ENCODE results near the gene TUT7.
"Not testable (repeated sequence)": the region's sequence is repeated elsewhere in the genome, so short reads cannot be mapped to it uniquely, and the experiment has no call there.

Gene TUT7, protein sequence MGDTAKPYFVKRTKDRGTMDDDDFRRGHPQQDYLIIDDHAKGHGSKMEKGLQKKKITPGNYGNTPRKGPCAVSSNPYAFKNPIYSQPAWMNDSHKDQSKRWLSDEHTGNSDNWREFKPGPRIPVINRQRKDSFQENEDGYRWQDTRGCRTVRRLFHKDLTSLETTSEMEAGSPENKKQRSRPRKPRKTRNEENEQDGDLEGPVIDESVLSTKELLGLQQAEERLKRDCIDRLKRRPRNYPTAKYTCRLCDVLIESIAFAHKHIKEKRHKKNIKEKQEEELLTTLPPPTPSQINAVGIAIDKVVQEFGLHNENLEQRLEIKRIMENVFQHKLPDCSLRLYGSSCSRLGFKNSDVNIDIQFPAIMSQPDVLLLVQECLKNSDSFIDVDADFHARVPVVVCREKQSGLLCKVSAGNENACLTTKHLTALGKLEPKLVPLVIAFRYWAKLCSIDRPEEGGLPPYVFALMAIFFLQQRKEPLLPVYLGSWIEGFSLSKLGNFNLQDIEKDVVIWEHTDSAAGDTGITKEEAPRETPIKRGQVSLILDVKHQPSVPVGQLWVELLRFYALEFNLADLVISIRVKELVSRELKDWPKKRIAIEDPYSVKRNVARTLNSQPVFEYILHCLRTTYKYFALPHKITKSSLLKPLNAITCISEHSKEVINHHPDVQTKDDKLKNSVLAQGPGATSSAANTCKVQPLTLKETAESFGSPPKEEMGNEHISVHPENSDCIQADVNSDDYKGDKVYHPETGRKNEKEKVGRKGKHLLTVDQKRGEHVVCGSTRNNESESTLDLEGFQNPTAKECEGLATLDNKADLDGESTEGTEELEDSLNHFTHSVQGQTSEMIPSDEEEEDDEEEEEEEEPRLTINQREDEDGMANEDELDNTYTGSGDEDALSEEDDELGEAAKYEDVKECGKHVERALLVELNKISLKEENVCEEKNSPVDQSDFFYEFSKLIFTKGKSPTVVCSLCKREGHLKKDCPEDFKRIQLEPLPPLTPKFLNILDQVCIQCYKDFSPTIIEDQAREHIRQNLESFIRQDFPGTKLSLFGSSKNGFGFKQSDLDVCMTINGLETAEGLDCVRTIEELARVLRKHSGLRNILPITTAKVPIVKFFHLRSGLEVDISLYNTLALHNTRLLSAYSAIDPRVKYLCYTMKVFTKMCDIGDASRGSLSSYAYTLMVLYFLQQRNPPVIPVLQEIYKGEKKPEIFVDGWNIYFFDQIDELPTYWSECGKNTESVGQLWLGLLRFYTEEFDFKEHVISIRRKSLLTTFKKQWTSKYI (N-terminal part only)

GRCh38 chr9:86354011-86354817 lies at the start of gene TUT7:
Gene TUT7 (minus strand): TSS chr9:86354410. CDS start chr9:86353199, 1,211 bp downstream.
- TF ChIP-seq EZH2phosphoT487 (IDR thresholded peaks at IDR 0.05; ENCODE audit: low read depth) = no peak
- H4K20me1 ChIP-seq (ENCODE audit: insufficient read depth, low read length) = no peaks in the 10 kb centered on the region
- H3K4me2 ChIP-seq (ENCODE audit: low read length) = peak within 1 kb of the TSS; percentile 92
- H3K36me3 ChIP-seq (replicated peaks; ENCODE audit: low read depth, low read length) = peaks cover 11% of the 10 kb centered on the region
- H3K4me1 ChIP-seq (ENCODE audit: low read length) = peaks cover 41% of the 10 kb centered on the region
- no peaks in the 10 kb centered on the region for H3K27me3 ChIP-seq (ENCODE audit: low read depth, low read length)
- peak within 1 kb of the TSS; percentile 75 for H3K27ac ChIP-seq (ENCODE audit: low read length)
- H3K9ac ChIP-seq (ENCODE audit: low read length) = peak within 1 kb of the TSS; percentile 97
- peak within 1 kb of the TSS; percentile 98 for H3K4me3 ChIP-seq (ENCODE audit: low read length)
- H2AFZ ChIP-seq (ENCODE audit: low read depth, low read length) = peak within 1 kb of the TSS; percentile 83
- peaks cover 48% of the 10 kb centered on the region for H3K79me2 ChIP-seq (ENCODE audit: low read length)
- no peaks in the 10 kb centered on the region for H3K9me3 ChIP-seq (ENCODE audit: insufficient read depth, low read length)

DNA sequence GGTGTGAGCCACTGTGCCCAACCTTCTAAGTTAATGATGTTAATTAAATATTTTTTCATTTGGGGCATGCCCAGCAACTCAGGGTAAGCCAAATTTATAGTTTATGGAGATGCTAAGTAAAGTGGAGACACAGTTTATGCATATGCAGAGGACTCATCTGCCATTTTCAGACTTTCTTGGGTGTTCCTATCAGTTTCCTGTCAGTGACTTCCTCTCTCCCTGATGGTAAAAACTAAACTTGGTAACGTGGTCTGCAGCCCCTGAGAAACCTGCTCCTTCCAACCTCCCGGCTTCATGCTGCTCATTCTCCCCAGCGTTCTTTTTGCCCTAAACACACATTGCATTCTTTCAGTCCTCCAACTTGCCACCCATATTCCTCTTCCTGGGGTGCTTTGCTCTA lies 48.4 kb upstream of the TUT7 start:
- no peaks in the 10 kb centered on the region for H3K79me2 ChIP-seq (ENCODE audit: low read length)
- no peaks in the 10 kb centered on the region for H4K20me1 ChIP-seq (ENCODE audit: insufficient read depth, low read length)
- H3K4me1 ChIP-seq (ENCODE audit: low read length) = peaks cover 17% of the 10 kb centered on the region
- H3K4me2 ChIP-seq (ENCODE audit: low read length) = no peak overlapping the region
- H3K4me3 ChIP-seq (ENCODE audit: low read length) = no peak overlapping the region
- no peaks in the 10 kb centered on the region for H3K36me3 ChIP-seq (replicated peaks; ENCODE audit: low read depth, low read length)
- H3K9ac ChIP-seq (ENCODE audit: low read length) = no peak overlapping the region
- TF ChIP-seq EZH2phosphoT487 (IDR thresholded peaks at IDR 0.05; ENCODE audit: low read depth) (no peak), CTCF (IDR thresholded peaks at IDR 0.05; ENCODE audit: low read depth, low read length) (no peak)
- no peaks in the 10 kb centered on the region; the same call in 1 of the 2 replicates for H3K27me3 ChIP-seq (ENCODE audit: low read depth, low read length)
- H3K27ac ChIP-seq (ENCODE audit: low read length) = no peak overlapping the region
- no peaks in the 10 kb centered on the region for H3K9me3 ChIP-seq (ENCODE audit: insufficient read depth, low read length)
- H2AFZ ChIP-seq (ENCODE audit: low read depth, low read length) = no peak overlapping the region

- Histone ChIP-seq H3K9ac (ENCODE audit: low read length) (no peak overlapping the region), H2AFZ (ENCODE audit: low read depth, low read length) (no peak overlapping the region), H3K27me3 (ENCODE audit: low read depth, low read length) (no peaks in the 10 kb centered on the region; the same call in 1 of the 2 replicates), H3K9me3 (ENCODE audit: insufficient read depth, low read length) (no peaks in the 10 kb centered on the region), H4K20me1 (ENCODE audit: insufficient read depth, low read length) (no peaks in the 10 kb centered on the region), H3K4me1 (ENCODE audit: low read length) (no peaks in the 10 kb centered on the region), H3K4me2 (ENCODE audit: low read length) (no peak overlapping the region), H3K4me3 (ENCODE audit: low read length) (no peak overlapping the region), H3K27ac (ENCODE audit: low read length) (no peak overlapping the region), H3K36me3 (replicated peaks; ENCODE audit: low read depth, low read length) (no peaks in the 10 kb centered on the region), H3K79me2 (ENCODE audit: low read length) (no peaks in the 10 kb centered on the region)
- TF ChIP-seq EZH2phosphoT487 (IDR thresholded peaks at IDR 0.05; ENCODE audit: low read depth) (no peak), CTCF (IDR thresholded peaks at IDR 0.05; ENCODE audit: low read depth, low read length) (no peak)
These were observed 42.2 kb upstream of the TUT7 start for GRCh38 chr9:86396412-86396811.

DNA sequence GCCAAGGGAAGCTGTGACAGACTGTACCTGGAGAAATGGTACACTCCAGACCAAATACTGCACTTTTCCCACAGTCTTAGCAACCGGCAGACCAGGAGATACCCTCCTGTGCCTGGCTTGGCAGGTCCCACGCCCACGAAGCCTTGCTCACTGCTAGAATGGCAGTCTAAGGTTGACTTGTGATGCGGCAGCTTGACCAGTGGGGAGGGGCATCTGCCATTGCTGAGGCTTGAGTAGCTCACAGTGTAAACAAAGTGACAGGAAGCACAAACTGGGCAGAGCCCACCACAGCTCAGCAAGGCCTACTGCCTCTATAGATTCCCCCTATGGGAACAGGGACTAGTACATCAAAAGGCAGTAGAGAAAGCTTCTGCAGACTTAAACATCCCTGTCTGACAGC lies 36.0 kb upstream of the TUT7 start:
- H3K27ac ChIP-seq (ENCODE audit: low read length); H3K36me3 ChIP-seq (replicated peaks; ENCODE audit: low read depth, low read length); H3K27me3 ChIP-seq (ENCODE audit: low read depth, low read length); H3K9me3 ChIP-seq (ENCODE audit: insufficient read depth, low read length); H3K4me1 ChIP-seq (ENCODE audit: low read length); H2AFZ ChIP-seq (ENCODE audit: low read depth, low read length); H3K9ac ChIP-seq (ENCODE audit: low read length); H3K4me3 ChIP-seq (ENCODE audit: low read length); H3K4me2 ChIP-seq (ENCODE audit: low read length); H3K79me2 ChIP-seq (ENCODE audit: low read length); H4K20me1 ChIP-seq (ENCODE audit: insufficient read depth, low read length): not testable (repeated sequence)

Measured in OCI-LY3 (cell line).